ENCODE data around the gene RNF224. TPM values are rescaled to one million over a fixed set of nuclear protein-coding genes. Genes with fewer than 3 reads are reported as not detected.

The RNF224 gene
- 0.35 TPM for total RNA-seq
- long read RNA-seq, result 0 reads

- ATAC-seq, result peak; percentile 68
- TF ChIP-seq CTCF (IDR thresholded peaks at IDR 0.05), result peak; percentile 90
- Histone ChIP-seq H3K36me3 (no peaks in the 10 kb centered on the region), H3K4me3 (no peak within 1 kb of the TSS), H3K4me1 (peaks cover 14% of the 10 kb centered on the region), H3K9me3 (no peaks in the 10 kb centered on the region), H3K27me3 (peaks cover 40% of the 10 kb centered on the region), H3K27ac (peak within 1 kb of the TSS; percentile 82)
- intact Hi-C loops (cut with DNase I), result loop anchor here (5.0 kb wide), 1 partner anchor 110 kb away; no protein-coding TSS in a partner anchor
- peak; percentile 93 for DNase-seq
Measured at GRCh38 chr9:137227054-137227852, at the start of gene RNF224. TSS of gene RNF224 (plus strand) at chr9:137227502. CDS start at chr9:137228336, 834 bp downstream.

- DNase-seq, result no peak
- Histone ChIP-seq H3K4me3 (no peak overlapping the region), H3K4me1 (no peaks in the 10 kb centered on the region), H3K36me3 (peaks cover 53% of the 10 kb centered on the region), H3K9me3 (no peaks in the 10 kb centered on the region), H3K27ac (no peak overlapping the region), H3K27me3 (no peaks in the 10 kb centered on the region)
- intact Hi-C loops (cut with DNase I), result no loop called here
- ATAC-seq, result no peak
- TF ChIP-seq CTCF (IDR thresholded peaks at IDR 0.05), result no peak
Measured at GRCh38 chr9:137178201-137178938, 48.9 kb upstream of the RNF224 start.

- intact Hi-C loops (cut with DNase I), result no loop called here
- no peaks in the 10 kb centered on the region for H3K27me3 ChIP-seq
- TF ChIP-seq CTCF (IDR thresholded peaks at IDR 0.05), result no peak
- DNase-seq, result no peak
- no peaks in the 10 kb centered on the region for H3K9me3 ChIP-seq
- H3K4me1 ChIP-seq, result no peaks in the 10 kb centered on the region
- H3K27ac ChIP-seq, result no peak overlapping the region
- peaks cover 60% of the 10 kb centered on the region for H3K36me3 ChIP-seq
- no peak for ATAC-seq
- H3K4me3 ChIP-seq, result no peak overlapping the region
Measured at GRCh38 chr9:137178939-137179630, 48.2 kb upstream of the RNF224 start.

- DNase-seq (no peak), ATAC-seq (no peak)
- Histone ChIP-seq H3K36me3 (peaks cover 60% of the 10 kb centered on the region), H3K4me1 (no peaks in the 10 kb centered on the region), H3K27me3 (no peaks in the 10 kb centered on the region), H3K4me3 (no peak overlapping the region), H3K27ac (no peak overlapping the region), H3K9me3 (no peaks in the 10 kb centered on the region)
- intact Hi-C loops (cut with DNase I), result no loop called here
- no peak for TF ChIP-seq CTCF (IDR thresholded peaks at IDR 0.05)
Measured at GRCh38 chr9:137179761-137180160, 47.5 kb upstream of the RNF224 start.

- H3K36me3 ChIP-seq, result peaks cover 62% of the 10 kb centered on the region
- intact Hi-C loops (cut with DNase I), result no loop called here
Measured at GRCh38 chr9:137180491-137180890, 46.8 kb upstream of the RNF224 start.

More at GRCh38 chr9:137180491-137180890, 46.8 kb upstream of the RNF224 start:
- DNase-seq (no peak), ATAC-seq (no peak)
- H3K27me3 ChIP-seq, result no peaks in the 10 kb centered on the region
- no peak overlapping the region for H3K27ac ChIP-seq
- H3K4me3 ChIP-seq, result no peak overlapping the region
- no peak for TF ChIP-seq CTCF (IDR thresholded peaks at IDR 0.05)
- H3K9me3 ChIP-seq, result no peaks in the 10 kb centered on the region
- no peaks in the 10 kb centered on the region for H3K4me1 ChIP-seq
